H9 (cell line): ENCODE results near the gene CRAMP1. TPM values are rescaled to one million over a fixed set of nuclear protein-coding genes. Genes with fewer than 3 reads are reported as not detected.

Experiments used
- DNase-seq: peaks from one replicate; pipeline ENCODE4 v3.0.0-alpha.2; 2017
- H2AFZ ChIP-seq: one replicate; pipeline ENCODE4 v1.6.1; 2013; ENCODE audit warnings: mild to moderate bottlenecking, low read length, control low read depth, moderate library complexity
- H2AK5ac ChIP-seq: 2 replicates; pipeline ENCODE4 v1.6.1; 2013; ENCODE audit warnings: low read length, control low read depth, mixed read lengths; ENCODE audit not compliant: insufficient read length
- H2BK120ac ChIP-seq: one replicate; pipeline ENCODE4 v1.6.1; 2013; ENCODE audit warnings: low read depth, mild to moderate bottlenecking, low read length, control low read depth, inconsistent platforms; ENCODE audit not compliant: poor library complexity, severe bottlenecking
- H2BK12ac ChIP-seq: 2 replicates; pipeline ENCODE4 v1.6.1; 2013; ENCODE audit warnings: low read length, control low read depth, mixed read lengths, low read depth; ENCODE audit not compliant: insufficient read length
- H2BK15ac ChIP-seq: 2 replicates; pipeline ENCODE4 v1.6.1; 2013; ENCODE audit warnings: low read depth, low read length, control low read depth
- H2BK20ac ChIP-seq: one replicate; pipeline ENCODE4 v1.6.1; 2013; ENCODE audit warnings: low read depth, mild to moderate bottlenecking, low read length, control low read depth, inconsistent platforms; ENCODE audit not compliant: poor library complexity, severe bottlenecking
- H2BK5ac ChIP-seq: 2 replicates; pipeline ENCODE4 v1.6.1; 2013; ENCODE audit warnings: low read length, control low read depth, mixed read lengths; ENCODE audit not compliant: insufficient read length
- H3K14ac ChIP-seq: 2 replicates; pipeline ENCODE4 v1.6.1; 2013; ENCODE audit warnings: low read length, control low read depth; ENCODE audit not compliant: insufficient read depth
- H3K18ac ChIP-seq: 2 replicates; pipeline ENCODE4 v1.6.1; 2013; ENCODE audit warnings: low read depth, mild to moderate bottlenecking, mixed read lengths, low read length, control low read depth; ENCODE audit not compliant: insufficient read length
- H3K23ac ChIP-seq: 2 replicates; pipeline ENCODE4 v1.6.1; 2013; ENCODE audit warnings: low read length, control low read depth, mixed read lengths, low read depth; ENCODE audit not compliant: insufficient read length
- H3K23me2 ChIP-seq: 2 replicates; pipeline ENCODE4 v1.6.1; 2013; ENCODE audit warnings: low read depth, mild to moderate bottlenecking, mixed read lengths, low read length, control low read depth; ENCODE audit not compliant: insufficient read length, poor library complexity, severe bottlenecking
- H3K27ac ChIP-seq: 2 replicates; pipeline ENCODE4 v1.5.1; 2013; ENCODE audit warnings: low read length, control low read depth, mixed read lengths, low read depth; ENCODE audit not compliant: insufficient read length
- H3K27me3 ChIP-seq: 2 replicates; pipeline ENCODE4 v1.6.1; 2013; ENCODE audit warnings: low read length, control low read depth, inconsistent platforms; ENCODE audit not compliant: insufficient read depth
- H3K4ac ChIP-seq: 2 replicates; pipeline ENCODE4 v1.6.1; 2013; ENCODE audit warnings: low read depth, mild to moderate bottlenecking, control low read depth, inconsistent platforms, low read length, moderate library complexity
- H3K4me1 ChIP-seq: 2 replicates; pipeline ENCODE4 v1.6.1; 2013; ENCODE audit warnings: low read length, control low read depth, inconsistent platforms; ENCODE audit not compliant: insufficient read depth
- H3K4me2 ChIP-seq: 2 replicates; pipeline ENCODE4 v1.6.1; 2013; ENCODE audit warnings: low read length, control low read depth, mixed read lengths; ENCODE audit not compliant: insufficient read length, insufficient read depth
- H3K56ac ChIP-seq: 2 replicates; pipeline ENCODE4 v1.6.1; 2013; ENCODE audit warnings: low read depth, mild to moderate bottlenecking, mixed read lengths, low read length, control low read depth; ENCODE audit not compliant: insufficient read length
- H3K79me1 ChIP-seq: 2 replicates; pipeline ENCODE4 v1.6.1; 2013; ENCODE audit warnings: low read depth, mild to moderate bottlenecking, moderate library complexity, low read length, control low read depth, inconsistent platforms; ENCODE audit not compliant: insufficient read depth, poor library complexity, severe bottlenecking
- H3K79me2 ChIP-seq: 2 replicates; pipeline ENCODE4 v1.6.1; 2013; ENCODE audit warnings: low read length, control low read depth, inconsistent platforms; ENCODE audit not compliant: insufficient read depth
- H3K9ac ChIP-seq: 2 replicates; pipeline ENCODE4 v1.6.1; 2013; ENCODE audit warnings: low read length, control low read depth, mixed read lengths; ENCODE audit not compliant: insufficient read length; ENCODE audit errors: extremely low read depth
- H3K9me3 ChIP-seq: one replicate; pipeline ENCODE4 v1.6.1; 2013; ENCODE audit warnings: low read depth, low read length, inconsistent platforms; ENCODE audit not compliant: control insufficient read depth
- H3T11ph ChIP-seq: one replicate; pipeline ENCODE4 v1.6.1; 2013; ENCODE audit warnings: mild to moderate bottlenecking, low read length, control low read depth, inconsistent platforms
- H4K20me1 ChIP-seq: one replicate; pipeline ENCODE4 v1.6.1; 2013; ENCODE audit not compliant: control insufficient read depth, insufficient read length, insufficient read depth
- H4K5ac ChIP-seq: 2 replicates; pipeline ENCODE4 v1.6.1; 2013; ENCODE audit warnings: low read depth, mild to moderate bottlenecking, mixed read lengths, low read length, control low read depth; ENCODE audit not compliant: insufficient read length
- H4K8ac ChIP-seq: replicated peaks from 2 replicates; pipeline ENCODE4 v1.6.1; 2013; ENCODE audit warnings: low read length, control low read depth, mixed read lengths, low read depth; ENCODE audit not compliant: insufficient read length
- H4K91ac ChIP-seq: 2 replicates; pipeline ENCODE4 v1.6.1; 2013; ENCODE audit warnings: low read depth, mild to moderate bottlenecking, moderate library complexity, mixed read lengths, low read length, control low read depth; ENCODE audit not compliant: insufficient read length
- H3K27ac Mint-ChIP-seq, 3 experiments: 2 replicates in 2 of 3; 3 replicates in 1 of 3; pipeline ENCODE4 v1.8.0; 2020 to 2021; ENCODE audit warnings: mixed read lengths in 3 of 3, mild to moderate bottlenecking in 1 of 3, moderate library complexity in 1 of 3
- H3K27me3 Mint-ChIP-seq: 2 replicates; pipeline ENCODE4 v1.8.0; 2021; ENCODE audit warnings: low read depth, mild to moderate bottlenecking, moderate library complexity, mixed read lengths
- H3K36me3 Mint-ChIP-seq, 3 experiments: 2 replicates in 2 of 3; 3 replicates in 1 of 3; pipeline ENCODE4 v1.8.0; 2020 to 2021; ENCODE audit warnings: low read depth in 3 of 3, mixed read lengths in 3 of 3; ENCODE audit not compliant: insufficient read depth in 1 of 3
- H3K4me1 Mint-ChIP-seq, 2 experiments: 2 replicates each; pipeline ENCODE4 v1.8.0; 2020; ENCODE audit warnings: mixed read lengths in 2 of 2
- H3K4me3 Mint-ChIP-seq, 2 experiments: 2 replicates in 1 of 2; 3 replicates in 1 of 2; pipeline ENCODE4 v1.8.0; 2020 to 2021; ENCODE audit warnings: mild to moderate bottlenecking in 2 of 2, mixed read lengths in 2 of 2, moderate library complexity in 1 of 2
- H3K9me3 Mint-ChIP-seq, 2 experiments: 2 replicates in 1 of 2; 3 replicates in 1 of 2; pipeline ENCODE4 v1.8.0; 2020; ENCODE audit warnings: mild to moderate bottlenecking in 2 of 2, mixed read lengths in 2 of 2, moderate library complexity in 1 of 2
- CTCF ChIP-seq: fragments of 200-600 bp; sonication (generic); conservative IDR thresholded peaks from 3 replicates; pipeline ENCODE4 v1.8.0; 2021; ENCODE audit warnings: antibody characterized with exemption, mild to moderate bottlenecking
- WGBS: extraction: QIAGEN DNeasy Blood & Tissue Kit; methylation state at CpG from one replicate; pipeline ENCODE4 v1.1.7; 2013; ENCODE audit warnings: missing lambda C conversion rate, low lambda C conversion rate, mixed read lengths; ENCODE audit not compliant: insufficient read length; ENCODE audit errors: extremely low coverage; 5-methylcytosine and 5-hydroxymethylcytosine counted together
- total RNA-seq: library from RNA; stranded (reverse); gene quantifications from 2 replicates; pipeline ENCODE4 v1.2.1, GENCODE V29; 2021

Gene CRAMP1
- total RNA-seq, 1 experiment from 2014 or later, result 46.2 TPM

DNA sequence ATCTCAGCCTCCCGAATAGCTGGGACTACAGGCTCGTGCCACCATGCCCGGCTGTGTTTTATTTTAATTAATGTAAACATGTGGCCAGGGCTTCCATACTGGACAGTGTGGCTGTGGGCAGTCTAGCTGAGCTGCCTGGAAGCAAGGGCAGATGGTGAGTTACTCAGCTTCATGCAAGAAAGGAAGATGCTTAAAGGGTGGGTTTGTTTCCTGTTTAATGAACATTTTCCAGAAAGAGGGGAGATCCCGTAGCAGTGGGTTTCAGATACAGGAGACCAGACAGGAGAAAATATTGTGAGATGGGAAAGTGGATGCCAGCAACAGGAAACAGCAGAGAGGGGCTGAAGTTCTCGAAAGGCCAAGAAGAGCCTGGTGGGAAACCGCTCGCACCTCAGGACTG lies 101.2 kb downstream of the CRAMP1 start:
- Histone ChIP-seq H2BK20ac (no peak overlapping the region), H2AK5ac (no peak overlapping the region), H3K56ac (no peak overlapping the region), H2BK12ac (no peak overlapping the region), H3K23ac (no peak overlapping the region), H3K9me3 (no peaks in the 10 kb centered on the region), H3K27ac (no peak overlapping the region), H3K9ac (no peak overlapping the region), H4K8ac (no peak overlapping the region), H3K4me2 (peak overlapping the region; percentile 45), H3K79me1 (peaks cover 13% of the 10 kb centered on the region), H3K18ac (no peak overlapping the region), H2BK5ac (no peak overlapping the region), H3K79me2 (peaks cover 4% of the 10 kb centered on the region; the same call in 1 of the 2 replicates), H4K5ac (no peak overlapping the region), H2BK15ac (no peak overlapping the region), H3T11ph (no peak overlapping the region), H3K27me3 (no peaks in the 10 kb centered on the region), H3K4ac (no peak overlapping the region), H3K4me1 (no peaks in the 10 kb centered on the region), H3K14ac (no peak overlapping the region), H2BK120ac (no peak overlapping the region), H3K23me2 (no peaks in the 10 kb centered on the region), H2AFZ (no peak overlapping the region), H4K20me1 (no peaks in the 10 kb centered on the region), H4K91ac (no peak overlapping the region)
- no CpG with 5 or more reads among the region's 7 CpGs for WGBS
- H3K27ac Mint-ChIP-seq, result peak overlapping the region in 2 of 3 experiments; percentile 7 to 87; a peak in 3 of 7 replicates
- peaks cover 27% of the 10 kb centered on the region in 2 experiments for H3K4me1 Mint-ChIP-seq
- no peaks in the 10 kb centered on the region for H3K36me3 Mint-ChIP-seq
- DNase-seq, result no peak
- no peaks in the 10 kb centered on the region for H3K27me3 Mint-ChIP-seq
- TF ChIP-seq CTCF, result no peak
- peak overlapping the region in 1 of 2 experiments; percentile 59; a peak in 1 of 5 replicates for H3K4me3 Mint-ChIP-seq
- no peaks in the 10 kb centered on the region for H3K9me3 Mint-ChIP-seq
